ENCODE results near the gene CDC42BPG.

Gene CDC42BPG

DNA sequence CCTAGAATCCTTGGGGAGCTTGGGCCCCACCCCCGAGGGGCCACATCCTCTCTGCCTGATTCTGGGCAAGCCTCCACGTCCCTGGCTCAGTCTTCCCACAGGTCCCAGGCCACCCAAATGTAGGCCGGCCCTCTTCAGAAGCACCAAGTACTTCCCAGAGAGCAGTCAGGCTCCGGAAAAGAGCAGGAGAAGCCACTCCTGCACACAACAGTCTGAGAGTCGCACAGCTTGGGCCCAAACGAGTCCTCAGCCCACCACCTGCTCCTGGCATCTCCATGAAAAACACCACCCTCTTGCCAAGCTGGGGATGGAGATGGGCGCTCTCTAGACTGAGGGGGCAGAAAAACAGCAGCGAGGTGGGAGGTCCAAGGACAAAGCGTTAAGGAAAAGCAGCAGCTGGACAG lies 18.5 kb upstream of the CDC42BPG start:
- Histone ChIP-seq H3K9me3 (replicated peaks; ENCODE audit: insufficient read depth, low read length) (no peaks in the 10 kb centered on the region), H4K20me1 (ENCODE audit: insufficient read depth, low read length) (no peaks in the 10 kb centered on the region), H3K36me3 (replicated peaks; ENCODE audit: insufficient read depth, low read length) (no peaks in the 10 kb centered on the region), H3K27ac (ENCODE audit: low read length) (no peak overlapping the region), H3F3A (ENCODE audit: insufficient read depth, low read length) (peaks cover 35% of the 10 kb centered on the region), H3K4me3 (ENCODE audit: low read length) (no peak overlapping the region), H3K27me3 (replicated peaks; ENCODE audit: insufficient read depth, low read length) (no peaks in the 10 kb centered on the region), H3K9me2 (replicated peaks; ENCODE audit: insufficient read depth, low read length) (no peaks in the 10 kb centered on the region), H3K79me2 (ENCODE audit: low read length) (peaks cover 64% of the 10 kb centered on the region), H2AFZ (ENCODE audit: low read length) (no peak overlapping the region), H3K4me1 (ENCODE audit: low read length) (peaks cover 54% of the 10 kb centered on the region), H3K4me2 (ENCODE audit: low read depth, low read length) (no peak overlapping the region), H3K9ac (ENCODE audit: low read length) (no peak overlapping the region)
- TF ChIP-seq EZH2phosphoT487 (IDR thresholded peaks at IDR 0.05; ENCODE audit: low read length) = no peak
- no peak for TF ChIP-seq EZH2 (optimal IDR thresholded peaks at IDR 0.05; ENCODE audit: low read depth, low read length)
- no peak for TF ChIP-seq CTCF (IDR thresholded peaks at IDR 0.05; ENCODE audit: low read length)
- no peak for DNase-seq

DNA sequence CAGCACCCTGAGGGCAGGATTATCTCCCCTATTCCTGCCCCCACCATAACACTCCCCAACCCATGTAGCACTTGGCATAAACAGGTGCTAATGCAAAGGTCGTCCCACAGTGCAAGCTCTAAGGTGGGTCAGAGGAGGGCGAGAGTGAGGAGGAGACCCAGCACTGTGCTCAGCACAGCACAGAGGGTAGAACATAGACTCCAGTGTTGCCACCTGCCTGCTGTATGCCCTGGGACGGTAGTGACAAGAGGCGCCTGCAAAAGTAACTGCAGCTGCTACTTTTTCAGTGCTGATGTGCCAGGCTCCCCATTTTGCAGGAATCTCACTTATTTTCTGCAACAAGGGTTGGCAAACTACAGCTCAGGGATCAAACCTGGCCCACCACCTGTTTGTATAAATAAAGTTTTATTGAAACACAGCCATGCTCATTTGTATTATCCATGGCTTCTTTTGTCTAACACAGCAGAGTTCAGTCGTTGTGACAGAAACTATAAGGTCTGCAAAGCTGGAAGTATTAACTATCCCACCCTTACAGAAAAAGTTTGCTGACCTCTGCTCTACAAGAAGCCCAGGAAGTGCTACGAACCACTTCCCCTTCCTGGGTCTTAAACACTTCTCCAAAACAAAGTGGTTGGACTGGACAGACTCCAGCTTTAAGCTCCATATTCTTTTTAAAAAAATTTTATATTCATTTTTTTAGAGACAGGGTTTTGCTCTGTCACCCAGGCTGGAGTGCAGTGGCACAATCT lies 16.9 kb upstream of the CDC42BPG start:
- no peak overlapping the region for H3K9ac ChIP-seq (ENCODE audit: low read length)
- peaks cover 48% of the 10 kb centered on the region for H3K4me1 ChIP-seq (ENCODE audit: low read length)
- no peak overlapping the region for H2AFZ ChIP-seq (ENCODE audit: low read length)
- H3F3A ChIP-seq (ENCODE audit: insufficient read depth, low read length) = peaks cover 31% of the 10 kb centered on the region
- no peak overlapping the region for H3K4me3 ChIP-seq (ENCODE audit: low read length)
- no peak overlapping the region for H3K4me2 ChIP-seq (ENCODE audit: low read depth, low read length)
- no peak overlapping the region for H3K27ac ChIP-seq (ENCODE audit: low read length)
- no peak for TF ChIP-seq EZH2 (optimal IDR thresholded peaks at IDR 0.05; ENCODE audit: low read depth, low read length)
- TF ChIP-seq EZH2phosphoT487 (IDR thresholded peaks at IDR 0.05; ENCODE audit: low read length) = no peak
- TF ChIP-seq CTCF (IDR thresholded peaks at IDR 0.05; ENCODE audit: low read length) = no peak
- peaks cover 57% of the 10 kb centered on the region for H3K79me2 ChIP-seq (ENCODE audit: low read length)
- H3K36me3 ChIP-seq (replicated peaks; ENCODE audit: insufficient read depth, low read length) = no peaks in the 10 kb centered on the region
- DNase-seq = no peak
- H4K20me1 ChIP-seq (ENCODE audit: insufficient read depth, low read length) = no peaks in the 10 kb centered on the region
- H3K27me3 ChIP-seq (replicated peaks; ENCODE audit: insufficient read depth, low read length) = no peaks in the 10 kb centered on the region
- H3K9me3 ChIP-seq (replicated peaks; ENCODE audit: insufficient read depth, low read length) = no peaks in the 10 kb centered on the region
- H3K9me2 ChIP-seq (replicated peaks; ENCODE audit: insufficient read depth, low read length) = no peaks in the 10 kb centered on the region

- Histone ChIP-seq H3K27me3 (replicated peaks; ENCODE audit: insufficient read depth, low read length) (no peaks in the 10 kb centered on the region), H3K9ac (ENCODE audit: low read length) (peak overlapping the region; percentile 67), H2AFZ (ENCODE audit: low read length) (peak overlapping the region; percentile 55), H4K20me1 (ENCODE audit: insufficient read depth, low read length) (no peaks in the 10 kb centered on the region), H3K36me3 (replicated peaks; ENCODE audit: insufficient read depth, low read length) (0 out of 2 replicates have a peak, but pooled peaks cover under 1% of the 10 kb centered on the region), H3K9me2 (replicated peaks; ENCODE audit: insufficient read depth, low read length) (no peaks in the 10 kb centered on the region), H3F3A (ENCODE audit: insufficient read depth, low read length) (peaks cover 19% of the 10 kb centered on the region), H3K27ac (ENCODE audit: low read length) (peak overlapping the region; percentile 97), H3K4me1 (ENCODE audit: low read length) (peaks cover 32% of the 10 kb centered on the region), H3K9me3 (replicated peaks; ENCODE audit: insufficient read depth, low read length) (no peaks in the 10 kb centered on the region), H3K4me2 (ENCODE audit: low read depth, low read length) (peak overlapping the region; percentile 83), H3K4me3 (ENCODE audit: low read length) (peak overlapping the region; percentile 39), H3K79me2 (ENCODE audit: low read length) (peaks cover 49% of the 10 kb centered on the region)
- DNase-seq = peak; percentile 94
- TF ChIP-seq EZH2phosphoT487 (IDR thresholded peaks at IDR 0.05; ENCODE audit: low read length) = no peak
These were observed 15.3 kb upstream of the CDC42BPG start for GRCh38 chr11:64859542-64860414.
